Activated naive CD4-positive, alpha-beta T cell treated with anti-CD3 and anti-CD28 coated beads, Interleukin-2, amount 10 ng/mL, durations not matched to agents 7 days and 5 days (primary cell): ENCODE measurements around the gene RNF223.
"Not testable (repeated sequence)": the region's sequence is repeated elsewhere in the genome, so short reads cannot be mapped to it uniquely, and the experiment has no call there.

Source experiments
- CTCF ChIA-PET: fragments of 350-600 bp; sonication (Branson Sonifier 250); formaldehyde crosslinking; loops from one replicate; lab custom pipeline; 2021; ENCODE audit warnings: antibody characterized with exemption; lab: Charles Lee
- DNase-seq: peaks from one replicate; pipeline ENCODE4 v3.0.0-alpha.2; 2020
- H3K27ac Mint-ChIP-seq: one replicate; pipeline ENCODE4 v1.8.0; 2021; ENCODE audit warnings: mild to moderate bottlenecking, moderate library complexity, mixed read lengths
- H3K27me3 Mint-ChIP-seq: one replicate; pipeline ENCODE4 v1.8.0; 2021; ENCODE audit warnings: mild to moderate bottlenecking, mixed read lengths
- H3K36me3 Mint-ChIP-seq: one replicate; pipeline ENCODE4 v1.8.0; 2021; ENCODE audit warnings: mixed read lengths
- H3K4me1 Mint-ChIP-seq: one replicate; pipeline ENCODE4 v1.8.0; 2021; ENCODE audit warnings: mixed read lengths
- H3K4me3 Mint-ChIP-seq: one replicate; pipeline ENCODE4 v1.8.0; 2021; ENCODE audit warnings: mild to moderate bottlenecking, moderate library complexity, mixed read lengths
- H3K9me3 Mint-ChIP-seq: one replicate; pipeline ENCODE4 v1.8.0; 2021; ENCODE audit warnings: mixed read lengths

Gene RNF223

DNA sequence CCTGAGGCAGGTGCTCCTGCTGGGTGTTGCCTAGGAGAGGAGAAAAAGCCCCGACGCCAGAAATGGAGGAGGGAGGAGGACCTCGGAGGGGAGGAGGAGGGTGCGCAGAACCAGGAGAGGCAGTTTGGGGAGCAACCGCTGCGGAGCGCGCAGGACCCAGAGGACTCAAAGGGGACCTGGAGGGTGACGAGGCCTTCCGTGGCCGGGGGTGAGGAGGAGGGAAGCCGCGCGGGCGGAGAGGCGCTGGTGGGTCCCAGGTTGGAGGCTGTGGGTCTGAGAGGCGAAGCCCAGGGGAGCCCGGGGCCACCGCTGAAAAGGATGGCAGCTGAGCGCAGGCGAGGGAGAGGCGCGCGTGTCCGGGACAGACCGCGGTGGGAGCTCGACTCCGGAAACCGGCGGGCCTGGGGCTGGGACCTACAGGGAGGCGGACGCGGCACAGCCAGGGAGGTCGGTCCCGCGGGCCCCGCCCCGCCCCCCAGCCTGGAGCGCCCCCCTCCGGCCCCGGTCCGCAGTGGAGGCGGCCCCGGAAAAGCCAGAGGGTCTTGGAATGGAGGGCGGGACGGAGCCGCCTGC lies 15.1 kb downstream of the RNF223 start:
- Mint-ChIP-seq H3K27ac (no peak overlapping the region), H3K4me3 (peak overlapping the region; percentile 75), H3K27me3 (peaks cover 65% of the 10 kb centered on the region), H3K9me3 (no peaks in the 10 kb centered on the region), H3K4me1 (peaks cover 38% of the 10 kb centered on the region), H3K36me3 (no peaks in the 10 kb centered on the region)
- CTCF ChIA-PET, result interaction anchor here (1.3 to 1.6 kb wide), 3 partner anchors 18 to 312 kb away, joined by 3 to 7 read pairs (median 3); no protein-coding TSS in a partner anchor
- DNase-seq, result peak; percentile 76

DNA sequence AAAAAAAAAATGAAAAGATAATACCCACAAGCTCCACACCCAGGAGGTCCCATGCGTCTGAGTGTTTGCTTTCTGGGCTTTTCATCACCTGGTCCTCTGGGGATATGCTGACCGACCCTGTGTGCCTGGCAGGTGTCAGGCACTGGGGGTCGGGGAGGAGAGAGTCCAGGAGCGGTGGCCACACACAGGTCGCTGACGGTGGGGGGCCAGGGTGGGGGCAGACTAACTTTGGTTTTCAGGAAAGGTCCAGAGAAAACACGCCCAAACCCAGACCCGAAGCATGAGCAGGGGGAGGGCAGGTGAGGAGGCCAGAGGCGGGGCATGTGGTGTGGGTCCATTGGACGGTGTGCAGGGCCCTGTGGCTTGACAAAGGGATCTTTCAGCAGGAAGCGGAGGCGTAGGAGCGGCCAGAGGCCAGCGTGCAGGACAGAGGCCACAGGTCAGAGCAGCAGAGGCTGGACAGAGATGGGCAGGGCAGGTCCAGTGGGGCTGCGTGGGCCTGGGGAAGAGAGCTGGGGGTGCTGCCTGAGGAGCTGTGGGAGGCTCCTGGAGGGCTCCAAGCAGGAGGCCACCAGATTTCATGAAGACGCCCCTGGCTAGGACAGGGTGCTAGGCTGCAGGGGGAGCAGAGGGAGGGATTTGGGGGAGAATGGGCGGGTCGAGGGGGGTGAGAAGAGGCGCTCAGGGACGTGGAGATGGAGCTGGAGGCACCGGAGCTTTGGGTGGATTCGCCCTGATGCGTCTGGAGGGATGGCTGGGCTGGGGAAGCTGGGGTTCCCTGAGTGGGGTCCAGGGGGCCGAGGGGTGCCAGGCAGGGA lies 15.8 kb downstream of the RNF223 start:
- peaks cover 34% of the 10 kb centered on the region for H3K4me1 Mint-ChIP-seq
- DNase-seq, result no peak
- no peaks in the 10 kb centered on the region for H3K9me3 Mint-ChIP-seq
- H3K27ac Mint-ChIP-seq, result no peak overlapping the region
- H3K36me3 Mint-ChIP-seq, result no peaks in the 10 kb centered on the region
- peaks cover 65% of the 10 kb centered on the region for H3K27me3 Mint-ChIP-seq
- CTCF ChIA-PET, result interaction anchor here (1.3 to 1.4 kb wide), 2 partner anchors 25 to 313 kb away, joined by 3 read pairs; no protein-coding TSS in a partner anchor
- H3K4me3 Mint-ChIP-seq, result peak overlapping the region; percentile 75

DNA sequence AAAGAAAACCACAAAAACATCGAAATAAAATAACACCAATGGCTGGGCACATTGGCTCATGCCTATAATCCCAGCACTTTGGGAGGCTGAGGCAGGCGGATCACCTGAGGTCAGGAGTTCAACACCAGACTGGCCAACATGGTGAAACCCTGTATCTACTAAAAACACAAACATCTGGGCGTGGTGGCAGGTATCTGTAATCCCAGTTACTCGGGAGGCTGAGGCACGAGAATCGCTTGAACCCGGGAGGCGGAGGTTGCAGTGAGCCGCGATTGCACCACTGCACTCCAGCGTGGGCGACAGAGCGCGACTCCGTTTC lies 16.4 kb downstream of the RNF223 start:
- H3K9me3 Mint-ChIP-seq, DNase-seq, CTCF ChIA-PET, H3K27ac Mint-ChIP-seq, H3K36me3 Mint-ChIP-seq: not testable (repeated sequence)
- H3K27me3 Mint-ChIP-seq, result peaks cover 61% of the 10 kb centered on the region
- peak overlapping the region; percentile 75 for H3K4me3 Mint-ChIP-seq
- H3K4me1 Mint-ChIP-seq, result peaks cover 30% of the 10 kb centered on the region

DNA sequence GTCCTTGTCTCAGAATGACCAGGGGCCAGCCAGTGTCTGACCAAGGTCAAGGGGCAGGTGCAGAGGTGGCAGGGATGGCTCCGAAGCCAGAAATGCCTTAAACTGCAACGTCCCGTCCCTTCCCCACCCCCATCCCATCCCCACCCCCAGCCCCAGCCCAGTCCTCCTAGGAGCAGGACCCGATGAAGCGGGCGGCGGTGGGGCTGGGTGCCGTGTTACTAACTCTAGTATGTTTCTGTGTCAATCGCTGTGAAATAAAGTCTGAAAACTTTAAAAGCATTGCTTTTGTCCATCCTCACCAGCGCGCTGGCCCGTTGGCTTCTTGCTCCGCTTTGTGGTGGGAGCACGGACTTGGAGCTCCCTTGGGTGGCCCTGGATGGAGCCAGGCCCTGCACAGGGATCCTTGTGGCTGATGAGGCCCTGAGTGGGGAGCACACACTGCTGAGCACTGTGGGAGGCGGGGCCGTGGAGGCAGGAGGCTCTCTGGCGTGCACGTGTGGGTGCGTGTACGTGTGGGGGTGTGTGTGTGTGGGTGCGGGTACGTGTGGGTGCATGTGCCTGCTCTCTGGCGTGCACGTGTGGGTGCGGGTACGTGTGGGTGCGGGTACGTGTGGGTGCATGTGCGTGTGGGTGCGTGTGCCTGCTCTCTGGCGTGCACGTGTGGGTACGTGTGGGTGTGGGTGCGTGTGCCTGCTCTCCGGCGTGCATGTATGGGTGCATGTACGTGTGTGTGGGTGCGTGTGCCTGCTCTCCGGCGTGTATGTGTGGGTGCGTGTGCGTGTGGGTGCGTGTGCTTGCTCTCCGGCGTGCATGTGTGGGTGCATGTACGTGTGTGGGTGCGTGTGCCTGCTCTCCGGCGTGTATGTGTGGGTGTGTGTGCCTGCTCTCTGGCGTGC lies 18.0 kb downstream of the RNF223 start:
- no peaks in the 10 kb centered on the region for H3K36me3 Mint-ChIP-seq
- CTCF ChIA-PET, result no interaction called here
- H3K4me3 Mint-ChIP-seq, result no peak overlapping the region
- H3K4me1 Mint-ChIP-seq, result peaks cover 17% of the 10 kb centered on the region
- DNase-seq, result no peak
- H3K27ac Mint-ChIP-seq, result peak overlapping the region; percentile 28
- H3K27me3 Mint-ChIP-seq, result peaks cover 46% of the 10 kb centered on the region
- H3K9me3 Mint-ChIP-seq, result peaks cover 8% of the 10 kb centered on the region

DNA sequence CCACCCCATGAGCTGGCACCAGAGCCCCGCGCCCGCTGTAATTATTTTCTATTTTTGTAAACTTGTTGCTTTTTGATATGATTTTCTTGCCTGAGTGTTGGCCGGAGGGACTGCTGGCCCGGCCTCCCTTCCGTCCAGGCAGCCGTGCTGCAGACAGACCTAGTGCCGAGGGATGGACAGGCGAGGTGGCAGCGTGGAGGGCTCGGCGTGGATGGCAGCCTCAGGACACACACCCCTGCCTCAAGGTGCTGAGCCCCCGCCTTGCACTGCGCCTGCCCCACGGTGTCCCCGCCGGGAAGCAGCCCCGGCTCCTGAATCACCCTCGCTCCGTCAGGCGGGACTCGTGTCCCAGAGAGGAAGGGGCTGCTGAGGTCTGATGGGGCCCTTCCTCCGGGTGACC lies 19.1 kb downstream of the RNF223 start:
- peaks cover 8% of the 10 kb centered on the region for H3K9me3 Mint-ChIP-seq
- CTCF ChIA-PET, result no interaction called here
- H3K4me1 Mint-ChIP-seq, result peaks cover 10% of the 10 kb centered on the region
- no peaks in the 10 kb centered on the region for H3K36me3 Mint-ChIP-seq
- H3K27ac Mint-ChIP-seq, result no peak overlapping the region
- no peak overlapping the region for H3K4me3 Mint-ChIP-seq
- H3K27me3 Mint-ChIP-seq, result peaks cover 34% of the 10 kb centered on the region
- no peak for DNase-seq

DNA sequence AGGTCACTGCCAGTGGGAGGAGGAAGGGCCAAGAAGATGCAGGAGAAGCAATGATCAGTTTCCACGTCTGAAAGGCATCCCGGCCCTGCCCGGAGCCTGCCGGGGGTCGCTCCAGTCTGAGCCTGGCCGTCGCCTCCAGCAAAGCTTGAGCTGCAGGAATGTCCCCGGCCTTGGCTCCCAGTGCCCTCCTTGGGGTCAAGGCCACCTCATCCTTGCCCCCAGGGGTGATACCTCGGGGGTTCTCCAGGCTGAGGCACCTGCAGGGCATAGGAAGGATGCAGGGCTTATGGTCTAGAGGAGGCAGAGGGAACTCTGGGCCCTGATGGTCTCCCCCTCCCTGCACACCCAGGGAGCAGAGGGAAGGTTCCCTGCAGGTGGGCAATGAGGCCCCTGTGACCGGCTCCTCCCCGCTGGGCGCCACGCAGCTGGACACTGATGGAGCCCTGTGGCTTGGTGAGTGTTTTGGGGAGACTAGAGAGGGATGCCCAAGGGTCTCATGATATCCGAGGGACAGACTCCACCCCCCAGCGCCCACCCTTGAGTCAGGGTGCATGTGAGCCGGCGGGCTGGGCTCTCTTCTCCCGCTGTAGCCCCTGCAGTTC lies 19.9 kb downstream of the RNF223 start:
- Mint-ChIP-seq H3K27me3 (peaks cover 30% of the 10 kb centered on the region), H3K4me3 (no peak overlapping the region), H3K36me3 (no peaks in the 10 kb centered on the region), H3K4me1 (peaks cover 9% of the 10 kb centered on the region), H3K9me3 (peaks cover 8% of the 10 kb centered on the region), H3K27ac (no peak overlapping the region)
- CTCF ChIA-PET, result no interaction called here
- DNase-seq, result no peak

DNA sequence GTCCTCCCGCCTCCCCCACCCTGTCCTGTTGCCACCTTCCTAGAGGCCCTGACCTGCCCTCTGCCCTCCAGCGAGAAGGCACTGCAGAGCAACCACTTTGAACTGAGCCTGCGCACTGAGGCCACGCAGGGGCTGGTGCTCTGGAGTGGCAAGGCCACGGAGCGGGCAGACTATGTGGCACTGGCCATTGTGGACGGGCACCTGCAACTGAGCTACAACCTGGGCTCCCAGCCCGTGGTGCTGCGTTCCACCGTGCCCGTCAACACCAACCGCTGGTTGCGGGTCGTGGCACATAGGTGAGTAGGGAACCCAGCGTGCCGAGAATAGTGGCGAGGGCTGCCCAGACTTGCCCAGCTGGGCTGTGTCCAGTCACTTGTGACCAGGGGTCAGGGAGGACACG lies 20.4 kb downstream of the RNF223 start:
- Mint-ChIP-seq H3K9me3 (peaks cover 8% of the 10 kb centered on the region), H3K36me3 (no peaks in the 10 kb centered on the region), H3K4me3 (no peak overlapping the region), H3K27me3 (peaks cover 25% of the 10 kb centered on the region), H3K4me1 (peaks cover 5% of the 10 kb centered on the region), H3K27ac (no peak overlapping the region)
- CTCF ChIA-PET, result no interaction called here
- no peak for DNase-seq

DNA sequence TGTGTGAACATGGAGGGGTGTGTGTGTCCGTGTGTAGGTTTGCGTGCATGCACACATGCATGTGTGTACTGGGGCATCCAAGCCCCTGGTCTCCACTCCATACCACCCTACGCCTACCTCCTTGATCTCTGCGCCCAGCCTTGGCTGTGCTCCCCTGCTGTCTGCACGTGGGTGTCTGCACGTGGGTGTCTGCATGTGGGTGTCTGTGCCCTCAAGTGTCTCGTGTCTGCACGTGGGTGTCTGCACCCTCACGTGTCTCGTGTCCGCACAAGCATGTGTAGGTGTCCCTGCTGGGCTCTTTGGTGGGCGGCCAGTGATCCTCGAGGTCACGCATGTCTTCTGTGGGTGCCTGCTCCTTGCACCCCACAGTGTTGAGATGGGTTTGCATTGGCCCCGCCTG lies 21.1 kb downstream of the RNF223 start:
- Mint-ChIP-seq H3K27me3 (peaks cover 19% of the 10 kb centered on the region), H3K4me3 (no peak overlapping the region)

DNA sequence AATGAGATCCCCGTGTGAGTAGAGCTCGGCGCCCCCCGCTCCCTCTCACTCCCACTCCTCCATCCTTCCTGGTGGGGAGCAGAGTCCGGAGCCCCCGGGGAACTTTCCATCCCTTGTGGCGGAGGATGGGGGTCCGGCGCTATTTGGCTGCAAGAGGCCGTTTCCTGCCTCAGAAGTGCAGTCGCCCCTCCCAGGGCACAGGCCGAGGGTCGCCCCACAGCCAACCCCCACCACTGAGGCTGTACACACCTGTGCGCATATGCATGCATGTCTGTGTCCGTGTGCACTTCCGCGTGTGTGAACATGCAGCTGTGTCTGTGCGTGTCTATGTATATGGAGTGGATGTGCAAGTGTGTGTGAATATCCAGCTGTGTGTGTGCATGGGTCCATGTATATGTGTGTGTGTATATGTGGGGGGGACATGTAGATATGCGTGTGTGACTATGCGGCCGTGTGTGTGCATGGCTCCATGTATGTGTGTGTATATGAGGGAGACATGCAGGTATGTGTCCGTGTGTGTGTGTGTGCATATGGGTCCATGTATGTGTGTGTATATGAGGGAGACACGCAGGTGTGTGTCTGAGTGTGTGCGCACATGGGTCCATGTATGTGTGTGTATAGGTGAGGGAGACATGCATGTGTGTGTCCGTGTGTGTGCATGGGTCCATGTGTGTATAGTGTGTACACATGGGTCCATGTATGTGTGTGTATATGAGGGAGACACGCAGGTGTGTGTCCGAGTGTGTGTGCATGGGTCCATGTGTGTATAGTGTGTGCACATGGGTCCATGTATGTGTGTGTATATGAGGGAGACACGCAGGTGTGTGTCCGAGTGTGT lies 21.9 kb downstream of the RNF223 start:
- H3K27me3 Mint-ChIP-seq, result peaks cover 11% of the 10 kb centered on the region
- no peaks in the 10 kb centered on the region for H3K36me3 Mint-ChIP-seq
- H3K4me3 Mint-ChIP-seq, result no peak overlapping the region
- peaks cover 8% of the 10 kb centered on the region for H3K9me3 Mint-ChIP-seq
- H3K27ac Mint-ChIP-seq, result no peak overlapping the region
- CTCF ChIA-PET, result no interaction called here
- no peak for DNase-seq
- no peaks in the 10 kb centered on the region for H3K4me1 Mint-ChIP-seq

More for the DNA sequence above, 21.1 kb downstream of the RNF223 start:
- H3K9me3 Mint-ChIP-seq, result peaks cover 8% of the 10 kb centered on the region
- no peak overlapping the region for H3K27ac Mint-ChIP-seq
- no peaks in the 10 kb centered on the region for H3K36me3 Mint-ChIP-seq
- DNase-seq, result no peak
- peaks cover under 1% of the 10 kb centered on the region for H3K4me1 Mint-ChIP-seq
- CTCF ChIA-PET, result no interaction called here

DNA sequence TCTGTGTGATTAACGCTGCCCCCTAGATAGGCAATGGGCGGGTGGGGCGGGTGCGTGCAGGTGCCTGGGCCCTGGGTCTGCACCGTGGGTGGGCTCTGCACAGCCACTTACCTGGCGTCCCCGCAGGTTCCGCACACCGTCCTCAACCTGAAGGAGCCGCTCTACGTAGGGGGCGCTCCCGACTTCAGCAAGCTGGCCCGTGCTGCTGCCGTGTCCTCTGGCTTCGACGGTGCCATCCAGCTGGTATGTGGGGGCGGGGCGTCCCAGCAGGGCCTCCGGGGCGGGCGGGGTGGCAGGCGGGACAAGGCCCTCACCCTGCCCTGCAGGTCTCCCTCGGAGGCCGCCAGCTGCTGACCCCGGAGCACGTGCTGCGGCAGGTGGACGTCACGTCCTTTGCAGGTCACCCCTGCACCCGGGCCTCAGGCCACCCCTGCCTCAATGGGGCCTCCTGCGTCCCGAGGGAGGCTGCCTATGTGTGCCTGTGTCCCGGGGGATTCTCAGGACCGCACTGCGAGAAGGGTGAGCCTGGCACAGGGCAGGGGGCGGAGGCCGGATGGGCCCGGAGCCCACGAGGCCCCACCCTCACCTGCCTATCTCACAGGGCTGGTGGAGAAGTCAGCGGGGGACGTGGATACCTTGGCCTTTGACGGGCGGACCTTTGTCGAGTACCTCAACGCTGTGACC lies 22.8 kb downstream of the RNF223 start:
- Mint-ChIP-seq H3K27ac (no peak overlapping the region), H3K9me3 (peaks cover 8% of the 10 kb centered on the region), H3K4me1 (no peaks in the 10 kb centered on the region), H3K27me3 (peaks cover 4% of the 10 kb centered on the region), H3K4me3 (no peak overlapping the region), H3K36me3 (no peaks in the 10 kb centered on the region)
- no peak for DNase-seq
- CTCF ChIA-PET, result no interaction called here

DNA sequence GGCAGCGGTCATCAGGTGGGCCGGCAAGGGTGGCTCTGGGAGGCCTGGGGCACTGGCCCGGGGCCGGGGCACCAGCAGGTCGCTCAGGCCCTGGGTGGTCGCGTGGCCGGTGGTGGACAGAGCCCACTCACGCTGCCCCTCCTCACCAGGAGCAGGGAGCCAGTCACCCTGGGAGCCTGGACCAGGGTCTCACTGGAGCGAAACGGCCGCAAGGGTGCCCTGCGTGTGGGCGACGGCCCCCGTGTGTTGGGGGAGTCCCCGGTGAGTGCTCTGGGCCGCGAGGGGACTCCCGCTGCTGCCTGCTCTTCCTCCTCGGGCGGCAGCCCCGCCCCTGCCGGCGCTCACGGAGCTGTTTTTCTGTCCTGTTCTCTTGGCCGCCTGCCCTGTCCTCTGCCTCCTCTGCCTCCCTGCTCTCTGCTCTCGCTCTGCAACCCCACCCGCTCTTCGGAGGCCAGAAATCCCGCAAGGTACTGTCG lies 23.5 kb downstream of the RNF223 start:
- no peaks in the 10 kb centered on the region for H3K4me1 Mint-ChIP-seq
- H3K27me3 Mint-ChIP-seq, result no peaks in the 10 kb centered on the region
- peaks cover 8% of the 10 kb centered on the region for H3K9me3 Mint-ChIP-seq
- no peak for DNase-seq
- CTCF ChIA-PET, result no interaction called here
- no peak overlapping the region for H3K27ac Mint-ChIP-seq
- H3K36me3 Mint-ChIP-seq, result no peaks in the 10 kb centered on the region
- H3K4me3 Mint-ChIP-seq, result no peak overlapping the region

DNA sequence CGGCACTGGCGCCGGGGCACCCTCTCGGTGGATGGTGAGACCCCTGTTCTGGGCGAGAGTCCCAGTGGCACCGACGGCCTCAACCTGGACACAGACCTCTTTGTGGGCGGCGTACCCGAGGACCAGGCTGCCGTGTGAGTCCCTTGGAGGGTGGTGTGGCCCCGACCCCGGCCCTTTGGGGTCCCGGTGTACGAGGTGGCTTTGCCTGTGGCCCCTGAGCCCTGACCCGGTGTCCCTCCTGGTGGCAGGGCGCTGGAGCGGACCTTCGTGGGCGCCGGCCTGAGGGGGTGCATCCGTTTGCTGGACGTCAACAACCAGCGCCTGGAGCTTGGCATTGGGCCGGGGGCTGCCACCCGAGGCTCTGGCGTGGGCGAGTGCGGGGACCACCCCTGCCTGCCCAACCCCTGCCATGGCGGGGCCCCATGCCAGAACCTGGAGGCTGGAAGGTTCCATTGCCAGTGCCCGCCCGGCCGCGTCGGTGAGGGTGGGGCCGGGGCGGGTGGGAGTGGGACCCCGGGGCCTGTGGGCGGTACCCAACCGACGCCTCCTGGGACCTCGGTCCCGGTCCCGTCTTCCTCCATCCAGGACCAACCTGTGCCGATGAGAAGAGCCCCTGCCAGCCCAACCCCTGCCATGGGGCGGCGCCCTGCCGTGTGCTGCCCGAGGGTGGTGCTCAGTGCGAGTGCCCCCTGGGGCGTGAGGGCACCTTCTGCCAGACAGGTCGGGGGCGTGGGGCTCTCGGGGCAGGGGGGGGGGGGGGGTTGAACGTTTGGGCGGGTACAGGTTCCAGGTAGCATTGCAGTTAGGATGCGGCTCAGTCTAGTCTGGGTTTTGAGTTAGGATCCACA lies 24.6 kb downstream of the RNF223 start:
- peaks cover 8% of the 10 kb centered on the region for H3K9me3 Mint-ChIP-seq
- no peaks in the 10 kb centered on the region for H3K36me3 Mint-ChIP-seq
- no peaks in the 10 kb centered on the region for H3K27me3 Mint-ChIP-seq
- H3K4me1 Mint-ChIP-seq, result no peaks in the 10 kb centered on the region
- CTCF ChIA-PET, result no interaction called here
- DNase-seq, result no peak
- H3K4me3 Mint-ChIP-seq, result no peak overlapping the region
- H3K27ac Mint-ChIP-seq, result no peak overlapping the region
